Esophagus muscularis mucosa (tissue), 3 donors: ENCODE results near the gene MRTFA.

ENCODE experiments used
- POLR2A ChIP-seq: fragments of 450-650 bp; IDR thresholded peaks from one replicate; pipeline ENCODE4 v1.6.1; 2017; ENCODE audit warnings: antibody characterized with exemption, moderate library complexity, mild to moderate bottlenecking, low read depth
- TF ChIP-seq, protein P1 (sequence below), 3 experiments: fragments of 200-600 bp in 2 of 3; fragments of 450-650 bp in 1 of 3; sonication (generic) in 2 of 3; IDR thresholded peaks; one replicate each; pipeline ENCODE4 v1.5.1; 2017 to 2019; ENCODE audit warnings: antibody characterized with exemption in 3 of 3, mild to moderate bottlenecking in 2 of 3, moderate library complexity in 1 of 3

- TF ChIP-seq, protein P1, sequence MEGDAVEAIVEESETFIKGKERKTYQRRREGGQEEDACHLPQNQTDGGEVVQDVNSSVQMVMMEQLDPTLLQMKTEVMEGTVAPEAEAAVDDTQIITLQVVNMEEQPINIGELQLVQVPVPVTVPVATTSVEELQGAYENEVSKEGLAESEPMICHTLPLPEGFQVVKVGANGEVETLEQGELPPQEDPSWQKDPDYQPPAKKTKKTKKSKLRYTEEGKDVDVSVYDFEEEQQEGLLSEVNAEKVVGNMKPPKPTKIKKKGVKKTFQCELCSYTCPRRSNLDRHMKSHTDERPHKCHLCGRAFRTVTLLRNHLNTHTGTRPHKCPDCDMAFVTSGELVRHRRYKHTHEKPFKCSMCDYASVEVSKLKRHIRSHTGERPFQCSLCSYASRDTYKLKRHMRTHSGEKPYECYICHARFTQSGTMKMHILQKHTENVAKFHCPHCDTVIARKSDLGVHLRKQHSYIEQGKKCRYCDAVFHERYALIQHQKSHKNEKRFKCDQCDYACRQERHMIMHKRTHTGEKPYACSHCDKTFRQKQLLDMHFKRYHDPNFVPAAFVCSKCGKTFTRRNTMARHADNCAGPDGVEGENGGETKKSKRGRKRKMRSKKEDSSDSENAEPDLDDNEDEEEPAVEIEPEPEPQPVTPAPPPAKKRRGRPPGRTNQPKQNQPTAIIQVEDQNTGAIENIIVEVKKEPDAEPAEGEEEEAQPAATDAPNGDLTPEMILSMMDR (IDR thresholded peaks at IDR 0.05) = no peak
- no peak for TF ChIP-seq POLR2A
These were observed 211.4 kb downstream of the MRTFA start for GRCh38 chr22:40425082-40425481.
